Epithelial cell of prostate (primary cell): Measurements from ENCODE around the gene ARPC5.
A peak's percentile ranks its signal among the peaks of the same experiment; 100 is the strongest.

Experiments
- DNase-seq: peaks from one replicate; pipeline ENCODE4 v3.0.0-alpha.2; 2011; ENCODE audit warnings: low read depth, low spot score
- H3K27ac ChIP-seq: fragments of 450-650 bp; 2 replicates; pipeline ENCODE4 v1.5.1; 2017; ENCODE audit warnings: mild to moderate bottlenecking

ARPC5 gene

GRCh38 chr1:183590244-183591191 is 45.1 kb downstream of the ARPC5 start, which contains the start of gene NCF2:
Gene NCF2 (minus strand): TSS chr1:183590459. CDS start chr1:183590329, 130 bp downstream.
- peak within 1 kb of the TSS; percentile 90 for H3K27ac ChIP-seq
- peak; percentile 57 for DNase-seq

GRCh38 chr1:183589874-183590243 is 45.7 kb downstream of the ARPC5 start:
- H3K27ac ChIP-seq, result peak overlapping the region; percentile 90
- no peak for DNase-seq

DNA sequence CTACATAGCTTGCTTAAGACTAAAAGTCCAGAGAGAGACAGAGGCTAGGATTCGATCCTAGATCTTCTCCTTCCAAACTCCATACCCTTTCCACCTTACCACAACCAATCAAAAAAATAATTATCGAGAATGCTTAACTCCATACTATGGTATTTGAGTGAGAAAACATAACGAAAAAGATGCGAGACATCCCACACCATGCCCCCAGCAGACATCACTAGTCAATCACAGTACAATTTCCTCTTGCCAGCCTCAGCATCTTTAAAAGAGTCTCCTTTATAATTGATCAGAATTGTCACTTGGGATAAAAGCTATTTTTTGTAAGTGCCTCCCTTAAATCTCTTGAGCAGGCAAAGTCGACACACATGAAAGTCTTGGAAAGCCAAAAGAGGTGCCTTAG is 46.2 kb downstream of the ARPC5 start:
- no peak for DNase-seq
- peak overlapping the region; percentile 90 for H3K27ac ChIP-seq

DNA sequence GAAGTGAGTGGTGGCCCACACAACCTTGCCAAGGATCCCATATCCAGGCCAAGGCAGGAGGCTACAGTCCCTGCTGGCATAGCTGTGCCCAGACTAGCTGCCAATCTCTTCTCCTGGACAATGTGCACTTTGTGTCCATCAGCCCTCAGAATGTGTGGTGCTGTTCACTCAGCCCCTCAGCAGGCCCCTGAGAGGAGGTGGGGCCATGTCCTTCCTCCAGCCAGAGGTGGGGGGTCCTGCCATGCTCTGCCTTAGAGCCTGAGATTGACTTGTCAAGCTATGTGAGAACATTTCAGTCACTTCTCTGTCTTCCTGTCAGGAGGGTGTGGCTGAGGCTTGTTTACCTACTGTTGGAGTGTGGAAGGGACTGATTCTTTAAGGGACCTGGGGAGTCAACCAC is 46.8 kb downstream of the ARPC5 start:
- peak overlapping the region; percentile 90 for H3K27ac ChIP-seq
- DNase-seq, result no peak

GRCh38 chr1:183586926-183587325 is 48.7 kb downstream of the ARPC5 start:
- no peak for DNase-seq
- H3K27ac ChIP-seq, result no peak overlapping the region

DNA sequence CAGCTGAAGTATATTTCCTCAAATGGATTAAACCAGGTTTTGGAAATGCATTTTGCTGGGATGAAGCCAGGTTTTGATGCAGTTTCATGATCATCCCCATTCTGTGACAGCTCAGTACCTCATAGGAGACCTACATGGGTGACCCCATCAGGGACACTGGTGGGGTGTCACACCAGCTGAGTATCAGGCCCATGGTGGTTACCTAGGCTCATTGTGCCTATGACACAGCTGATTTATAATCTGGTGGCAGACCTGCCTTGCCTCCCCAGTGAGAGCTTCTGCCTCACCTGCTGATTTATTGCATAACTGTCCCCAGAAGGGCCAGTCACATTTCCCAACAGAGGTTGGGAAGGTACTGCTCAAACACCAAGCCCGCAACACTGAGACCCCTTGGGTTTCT is 49.1 kb downstream of the ARPC5 start:
- DNase-seq, result no peak
- H3K27ac ChIP-seq, result no peak overlapping the region

GRCh38 chr1:183585038-183585437 is 50.5 kb downstream of the ARPC5 start:
- DNase-seq, result no peak
- H3K27ac ChIP-seq, result no peak overlapping the region

- no peak overlapping the region for H3K27ac ChIP-seq
- no peak for DNase-seq
These were observed 51.4 kb downstream of the ARPC5 start for GRCh38 chr1:183584147-183584546.

GRCh38 chr1:183583466-183583865 is 52.1 kb downstream of the ARPC5 start:
- no peak for DNase-seq
- no peak overlapping the region for H3K27ac ChIP-seq

DNA sequence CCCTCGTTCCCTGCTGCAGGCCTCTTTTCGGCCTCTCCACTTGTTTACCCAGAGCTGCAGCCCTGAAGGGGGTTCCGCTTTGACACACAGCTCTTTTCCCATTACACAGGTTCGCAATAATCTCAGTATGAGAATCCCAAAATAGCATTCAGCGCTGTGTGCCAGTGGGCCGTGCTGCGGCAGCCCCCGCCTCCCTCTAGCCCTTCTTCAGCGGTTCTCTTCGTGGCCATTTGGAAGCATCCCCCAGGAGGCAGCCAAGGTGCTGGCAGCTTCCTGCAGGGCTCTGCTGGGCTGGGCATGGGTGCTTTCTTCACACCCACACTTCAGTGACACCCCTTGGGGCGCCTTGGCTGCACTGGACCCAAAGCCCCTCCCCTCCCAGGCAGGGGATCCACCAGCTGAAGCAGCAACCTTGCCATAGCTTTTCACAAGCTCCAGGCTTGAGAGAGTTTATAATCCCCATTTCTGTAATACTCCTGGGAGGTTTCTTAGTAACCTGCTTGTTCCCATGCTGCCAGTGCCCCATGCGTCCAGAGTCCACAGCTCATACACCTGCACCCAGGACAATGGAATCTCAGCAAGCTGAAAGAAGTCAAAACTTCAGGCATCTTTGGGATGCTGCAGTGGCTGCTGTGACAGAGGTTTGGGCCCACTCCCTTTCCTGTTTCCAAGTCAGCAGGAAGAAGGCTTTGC is 53.4 kb downstream of the ARPC5 start:
- no peak for DNase-seq
- no peak overlapping the region for H3K27ac ChIP-seq

GRCh38 chr1:183580281-183580682 is 55.3 kb downstream of the ARPC5 start:
- H3K27ac ChIP-seq, result no peak overlapping the region
- no peak for DNase-seq

DNA sequence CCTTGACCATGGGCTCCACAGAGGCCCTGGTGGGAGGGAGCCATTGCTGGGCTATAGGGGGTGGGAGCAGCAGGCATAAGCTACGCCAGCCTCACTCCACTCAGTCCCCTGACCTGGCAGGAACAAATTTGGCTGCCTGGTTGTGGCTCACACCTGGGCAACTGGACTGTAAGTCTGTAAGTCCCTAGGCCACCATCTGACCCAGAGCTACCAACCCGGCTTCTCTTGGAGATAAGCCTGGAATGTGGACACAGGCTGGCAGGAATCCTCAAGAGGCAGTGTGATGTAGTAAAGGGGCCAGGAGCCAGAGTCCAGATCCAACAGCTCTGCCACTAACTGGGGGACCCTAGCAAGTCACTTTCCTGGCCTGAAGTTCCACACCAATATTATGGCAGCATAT is 56.7 kb downstream of the ARPC5 start:
- no peak for DNase-seq
- no peak overlapping the region for H3K27ac ChIP-seq

DNA sequence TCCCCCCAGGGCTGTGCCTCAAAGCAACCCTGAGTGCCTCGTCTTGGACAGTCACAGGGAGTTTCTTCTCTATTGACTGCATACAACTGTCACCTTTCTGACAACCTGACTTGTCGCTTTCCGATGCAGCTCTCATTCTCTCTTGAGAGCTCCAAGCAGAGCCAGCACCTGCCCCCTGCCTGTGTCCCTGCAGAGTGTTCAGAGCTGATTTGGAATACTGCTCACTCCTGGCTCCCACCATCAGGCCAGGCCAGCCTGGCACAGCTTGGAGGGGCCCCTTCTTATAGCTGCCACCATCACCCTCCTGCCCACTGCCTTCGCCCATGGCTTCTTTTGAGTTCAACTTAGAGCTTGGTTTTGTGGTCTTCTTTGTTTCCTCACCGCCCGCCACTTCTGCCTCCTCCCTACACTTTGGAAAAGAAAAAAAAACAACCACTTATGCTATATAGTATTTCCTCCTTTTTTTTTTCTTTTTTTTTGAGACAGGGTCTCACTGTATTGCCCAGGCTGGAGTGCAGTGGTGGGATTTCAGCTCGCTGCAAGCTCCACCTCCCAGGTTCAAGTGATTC is 57.6 kb downstream of the ARPC5 start:
- no peak for DNase-seq
- H3K27ac ChIP-seq, result no peak overlapping the region

DNA sequence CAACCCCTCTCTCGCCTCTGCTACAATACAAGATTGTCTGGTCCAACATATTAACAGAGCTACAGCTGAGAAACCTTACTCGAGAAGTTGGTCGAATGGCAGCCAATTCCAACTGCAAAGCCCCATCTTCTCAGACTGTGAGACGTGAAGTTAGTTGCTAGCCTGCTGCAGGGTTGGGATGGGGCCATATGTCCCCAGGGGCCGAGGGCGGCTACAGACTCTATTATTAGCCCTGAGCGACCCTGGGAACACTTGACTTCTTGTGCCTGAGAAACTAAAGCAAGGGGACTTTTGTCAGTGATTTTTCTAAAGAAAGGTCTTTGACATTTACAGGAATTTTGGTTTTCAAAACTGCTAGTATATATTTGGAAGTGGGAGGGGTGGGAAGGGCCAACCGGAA is 59.0 kb downstream of the ARPC5 start:
- no peak overlapping the region for H3K27ac ChIP-seq
- no peak for DNase-seq

- DNase-seq, result no peak
- H3K27ac ChIP-seq, result no peak overlapping the region
These were observed 60.0 kb downstream of the ARPC5 start for GRCh38 chr1:183575606-183576005.

DNA sequence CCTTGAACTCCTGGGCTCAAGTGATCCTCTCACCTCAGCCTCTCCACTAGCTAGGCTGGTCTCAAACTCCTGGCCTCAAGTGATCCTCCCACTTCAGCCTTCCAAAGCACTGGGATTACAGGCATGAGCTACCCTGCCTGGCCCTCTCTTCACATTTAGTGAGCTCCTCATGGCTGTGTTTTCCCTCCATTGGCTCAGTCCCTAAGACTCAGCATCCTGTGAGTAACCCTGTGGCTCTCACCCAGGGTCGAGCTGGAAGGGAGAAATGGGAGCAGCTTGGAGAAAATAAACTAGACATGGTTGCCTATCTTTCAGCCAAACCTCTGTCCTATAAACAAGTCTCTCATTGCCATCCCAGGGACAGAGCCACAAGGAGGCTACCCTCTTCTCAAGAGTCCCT is 62.9 kb downstream of the ARPC5 start:
- H3K27ac ChIP-seq, result no peak overlapping the region
- DNase-seq, result no peak

DNA sequence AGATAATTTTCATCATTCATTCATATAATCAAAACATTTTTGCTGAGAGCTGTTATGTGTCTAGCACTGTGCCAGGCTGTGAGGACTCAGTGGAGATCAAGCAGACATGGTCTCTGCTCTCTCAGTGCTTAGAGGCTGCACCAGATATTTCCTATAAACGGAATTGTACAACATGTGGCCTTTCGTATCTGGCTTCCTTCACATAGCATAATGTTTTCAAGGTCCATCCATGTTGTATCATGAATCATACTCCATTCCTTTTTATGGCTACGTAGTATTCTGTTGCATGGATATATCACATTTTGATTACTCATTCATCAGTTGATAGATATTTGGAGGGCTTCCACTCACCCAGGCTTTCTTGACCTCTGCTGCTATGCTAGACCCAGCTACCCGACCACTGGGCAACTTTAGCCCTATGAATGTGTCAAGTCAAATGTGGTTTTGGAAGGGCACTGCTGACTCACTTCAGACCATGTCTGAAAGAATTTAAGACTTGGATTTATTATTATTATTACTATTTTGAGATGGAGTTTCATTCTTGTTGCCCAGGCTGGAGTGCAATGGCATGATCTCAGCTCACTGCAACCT is 63.8 kb downstream of the ARPC5 start:
- no peak for DNase-seq
- no peak overlapping the region for H3K27ac ChIP-seq
